HG02840 (cell line): ENCODE data around the gene NEU4.

Experiments
- ATAC-seq: cut with Tn5 transposase; IDR thresholded peaks from one replicate; pipeline ENCODE4 v1.9.1; 2021; ENCODE audit warnings: mild to moderate bottlenecking, moderate library complexity, moderate number of reproducible peaks; ENCODE audit not compliant: unreplicated experiment, low FRiP score

The NEU4 gene

DNA sequence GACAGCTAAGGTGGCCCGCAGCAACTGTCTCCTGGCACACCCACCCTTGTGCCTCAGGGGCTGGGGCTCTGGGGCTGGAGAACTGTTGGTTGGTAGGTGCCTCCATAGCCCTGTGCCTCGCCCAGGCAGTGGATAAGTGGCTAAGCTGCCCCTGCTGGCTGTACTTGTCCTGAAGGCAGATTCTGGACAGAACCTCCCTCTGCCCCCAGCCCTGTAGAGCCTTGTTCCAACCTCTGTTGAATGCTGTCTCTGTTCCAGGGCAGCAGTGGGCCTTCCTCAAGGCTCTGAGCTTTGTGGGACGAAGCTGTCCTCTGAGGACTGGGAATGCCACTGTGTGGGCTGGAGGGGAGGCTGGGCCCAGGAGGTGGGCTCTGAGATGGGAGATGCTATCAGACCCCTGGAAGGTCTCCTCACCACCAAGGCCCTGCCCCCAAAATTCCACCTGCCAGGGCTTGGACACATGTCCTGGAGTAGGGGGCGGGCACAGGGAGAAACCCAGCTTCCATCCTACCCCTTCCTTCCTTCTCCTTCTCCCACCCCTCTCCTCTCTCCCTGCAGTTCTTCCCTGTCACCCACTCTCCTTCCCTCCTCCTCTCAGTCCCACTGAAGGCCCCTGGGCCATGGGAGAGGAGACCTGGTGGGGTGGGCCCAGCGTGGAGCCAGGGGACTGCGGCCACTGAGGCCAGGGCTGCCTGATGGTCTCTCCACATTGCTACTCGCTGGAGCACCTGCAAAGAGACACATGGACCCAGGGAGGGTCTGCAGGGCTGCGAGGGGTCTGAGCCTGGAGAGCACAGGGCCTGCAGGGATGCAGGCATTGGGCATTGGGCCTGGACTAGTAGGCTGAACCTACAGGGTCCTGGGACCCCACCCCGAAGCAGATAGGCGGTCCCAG lies 51.4 kb downstream of the NEU4 start:
- no peak for ATAC-seq

DNA sequence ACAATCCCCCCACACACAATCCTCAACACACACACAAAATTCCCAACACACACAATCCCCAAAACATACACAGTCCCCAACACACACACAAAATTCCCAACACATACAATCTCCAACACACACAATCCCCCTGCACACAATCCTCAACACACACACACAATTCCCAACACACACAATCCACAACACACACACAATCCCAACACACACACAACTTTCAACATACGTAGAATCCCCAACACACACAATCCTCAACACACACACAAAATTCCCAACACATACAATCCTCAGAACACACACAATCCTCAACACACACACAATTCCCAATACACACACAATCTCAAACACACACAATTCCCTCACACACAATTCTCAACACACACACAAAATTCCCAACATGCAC lies 52.3 kb downstream of the NEU4 start:
- no peak for ATAC-seq

DNA sequence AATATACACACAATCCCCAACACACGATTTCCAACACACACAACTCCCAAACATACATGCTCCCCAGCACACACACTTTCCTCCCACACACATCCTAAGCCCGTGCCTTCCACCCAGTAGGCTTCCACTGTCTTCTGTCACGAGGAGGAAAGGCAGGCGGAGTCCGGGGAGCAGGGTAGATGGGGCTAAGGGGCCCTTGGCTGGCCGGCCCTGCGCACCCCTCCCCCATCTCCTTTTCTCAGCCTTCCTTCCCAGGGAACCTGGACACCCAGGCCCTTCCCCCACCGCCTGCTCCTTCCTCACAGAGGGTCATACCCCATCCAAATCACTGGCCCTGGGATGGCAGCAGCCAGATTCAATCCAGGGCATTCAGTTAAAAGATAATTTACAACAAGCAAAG lies 53.1 kb downstream of the NEU4 start:
- ATAC-seq, result no peak

DNA sequence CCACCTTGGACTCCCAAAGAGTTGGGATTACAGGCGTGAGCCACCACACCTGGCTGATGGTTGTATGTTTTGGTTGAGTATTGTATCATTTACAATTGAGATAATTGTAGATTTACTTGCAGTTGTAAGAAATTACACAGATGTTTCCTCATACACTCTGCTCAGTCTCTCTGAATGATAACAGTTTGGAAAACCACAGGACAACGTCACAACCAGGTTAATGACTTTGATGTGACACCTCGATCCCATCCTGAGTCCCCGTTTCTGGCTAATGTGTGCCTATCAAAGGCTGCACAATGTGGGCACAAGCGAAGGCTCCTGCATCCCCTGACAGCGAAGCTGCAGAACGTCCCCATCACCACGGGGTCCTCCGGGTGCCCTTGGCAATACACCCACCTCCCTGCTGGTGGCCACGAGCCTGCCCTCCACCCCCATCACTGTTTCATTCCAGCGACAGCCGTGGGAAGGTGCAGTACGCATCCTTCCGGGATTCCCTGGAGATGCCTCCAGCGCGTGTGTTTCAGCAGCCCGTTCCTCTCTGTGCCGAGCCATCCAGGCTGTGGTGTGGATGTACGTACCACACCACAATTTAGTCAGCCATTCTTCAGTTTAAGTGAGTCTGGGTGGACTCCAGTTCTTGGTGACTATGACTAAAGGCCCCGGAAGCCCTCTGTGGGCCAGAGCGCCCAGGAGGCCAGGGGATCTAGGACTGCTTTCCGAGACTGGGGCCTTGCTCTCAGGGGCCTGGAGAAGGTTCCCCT lies 54.0 kb downstream of the NEU4 start:
- ATAC-seq, result no peak

DNA sequence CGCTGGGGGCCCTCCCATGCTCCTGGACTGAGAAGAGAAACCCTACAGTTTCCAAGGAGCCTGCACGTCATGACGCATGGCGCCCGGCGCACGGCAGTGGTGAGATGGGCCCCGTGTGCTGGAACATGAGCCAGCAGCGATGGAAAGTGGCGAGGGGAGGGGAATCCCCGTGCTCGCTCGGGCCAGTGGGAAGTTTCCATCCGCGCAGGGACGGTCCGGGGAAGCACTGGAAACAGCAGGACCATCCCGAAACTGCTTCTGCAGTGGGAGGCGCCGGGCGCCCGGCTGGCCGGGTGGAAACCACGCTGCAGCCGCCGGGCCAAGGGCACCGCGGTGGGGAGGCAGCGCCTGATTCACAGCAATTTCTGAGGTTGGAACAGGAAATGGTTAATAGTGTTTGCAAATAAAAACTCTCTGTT lies 54.6 kb downstream of the NEU4 start:
- ATAC-seq, result no peak

DNA sequence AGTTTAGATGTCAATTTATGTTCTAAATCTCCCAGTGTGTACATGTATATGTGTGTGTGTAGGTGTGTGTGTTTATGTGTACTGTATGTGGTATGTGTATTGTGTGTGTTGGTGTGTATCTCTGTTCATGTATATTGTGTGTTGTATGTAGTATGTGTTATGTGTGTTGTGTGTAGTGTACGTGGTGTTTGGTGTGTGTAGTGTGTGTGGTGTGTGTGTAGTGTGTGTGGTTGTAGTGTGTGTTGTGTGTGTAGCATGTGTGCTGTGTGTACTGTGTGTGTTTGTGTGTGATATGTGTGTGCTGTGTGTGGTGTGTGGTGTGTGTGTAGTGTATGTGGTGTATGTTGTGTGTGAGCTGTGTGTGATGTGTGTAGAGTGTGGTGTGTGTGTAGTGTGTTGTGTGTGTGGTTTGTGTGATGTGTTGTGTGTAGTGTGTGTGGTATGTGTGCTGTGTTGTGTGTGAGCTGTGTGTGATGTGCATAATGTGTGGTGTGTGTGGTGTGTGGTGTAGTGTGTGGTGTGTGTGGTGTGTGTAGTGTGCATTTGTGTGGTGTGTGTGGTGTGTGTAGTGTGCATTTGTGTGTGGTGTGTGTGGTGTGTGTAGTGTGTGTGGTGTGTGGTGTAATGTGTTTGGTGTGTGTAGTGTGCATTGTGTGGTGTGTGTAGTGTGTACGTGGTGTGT lies 55.3 kb downstream of the NEU4 start:
- no peak for ATAC-seq

DNA sequence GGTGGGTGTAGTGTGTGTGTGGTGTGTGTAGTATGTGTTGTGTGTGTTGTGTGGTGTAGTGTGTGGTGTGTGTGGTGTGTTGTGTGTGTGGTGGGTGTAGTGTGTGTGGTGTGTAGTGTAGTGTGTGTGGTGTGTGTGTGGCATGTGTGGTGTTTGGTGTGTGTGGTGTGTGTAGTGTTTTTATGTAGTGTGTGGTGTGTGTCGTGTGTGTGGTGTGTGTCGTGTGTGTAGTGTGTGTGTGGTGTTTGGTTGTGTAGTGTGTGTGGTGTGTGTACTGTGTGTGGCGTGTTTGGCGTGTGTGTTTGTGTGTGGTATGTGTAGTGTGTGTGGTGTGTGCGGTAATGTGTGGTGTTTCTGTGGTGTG lies 55.8 kb downstream of the NEU4 start:
- no peak for ATAC-seq

DNA sequence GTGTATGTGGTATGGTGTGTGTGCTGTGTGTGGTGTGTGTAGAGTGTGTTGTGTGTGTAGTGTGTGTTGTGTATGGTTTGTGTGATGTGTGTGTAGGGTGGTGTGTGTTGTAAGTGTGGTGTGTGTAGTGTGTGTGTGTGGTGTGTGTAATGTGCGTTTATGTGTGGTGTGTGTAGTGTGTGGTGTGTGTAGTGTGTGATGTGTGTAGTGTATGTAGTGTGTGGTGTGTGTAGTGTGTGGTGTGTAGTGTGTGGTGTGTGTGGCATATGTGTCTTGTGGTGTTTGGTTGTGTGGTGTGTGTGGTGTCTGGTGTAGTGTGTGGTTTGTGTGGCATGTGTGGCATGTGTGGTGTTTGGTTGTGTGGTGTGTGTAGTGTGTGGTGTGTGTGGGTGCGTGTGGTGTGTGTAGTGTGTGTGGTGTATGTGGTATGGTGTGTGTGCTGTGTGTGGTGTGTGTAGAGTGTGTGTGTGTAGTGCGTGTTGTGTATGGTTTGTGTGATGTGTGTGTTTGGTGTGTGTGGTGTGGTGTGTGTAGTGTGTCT lies 56.5 kb downstream of the NEU4 start:
- no peak for ATAC-seq

DNA sequence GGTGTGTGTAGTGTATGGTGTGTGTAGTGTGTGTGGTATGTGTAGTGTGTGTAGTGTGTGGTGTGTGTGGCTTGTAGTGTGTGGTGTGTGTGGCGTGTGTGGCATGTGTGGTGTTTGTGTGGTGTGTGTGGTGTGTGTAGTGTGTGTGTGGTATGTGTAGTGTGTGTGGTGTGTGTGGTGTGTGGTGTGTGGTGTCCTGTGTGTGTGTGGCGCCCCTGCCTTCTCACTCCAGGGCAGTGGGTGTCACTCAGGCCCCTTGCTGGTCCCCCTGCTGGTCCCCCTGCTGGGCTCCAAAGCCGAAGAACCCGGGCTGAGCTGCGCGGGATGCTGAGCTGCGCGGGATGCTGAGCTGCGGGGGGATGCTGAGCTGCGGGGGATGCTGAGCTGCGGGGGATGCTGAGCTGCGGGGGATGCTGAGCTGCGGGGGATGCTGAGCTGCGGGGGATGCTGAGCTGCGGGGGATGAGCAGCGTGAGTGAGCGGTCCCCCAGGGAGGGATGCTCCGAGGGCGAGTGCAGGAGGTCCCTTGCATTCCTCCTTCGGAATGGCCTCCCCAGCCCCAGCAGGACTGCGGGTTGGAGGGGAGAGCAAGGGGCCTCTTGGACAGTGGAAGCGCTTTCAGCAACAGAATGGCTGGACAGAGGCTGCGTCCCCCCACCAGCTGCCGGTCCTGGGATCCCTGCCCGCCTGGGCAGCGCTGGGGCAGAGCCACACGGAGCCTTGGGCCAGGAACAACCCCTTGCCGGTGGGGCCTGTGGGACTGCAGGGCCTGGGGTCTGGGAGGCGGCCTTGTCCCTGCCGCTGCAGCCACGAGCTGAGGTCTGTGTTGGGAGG lies 57.2 kb downstream of the NEU4 start:
- ATAC-seq, result no peak
